ENCODE measurements around the gene AEBP1.

AEBP1 gene

GRCh38 chr7:44158873-44159631, 54.9 kb downstream of the AEBP1 start:
- DNase-seq, result no peak

- no peak for DNase-seq
Observed at GRCh38 chr7:44159824-44160630, 55.9 kb downstream of the AEBP1 start.

GRCh38 chr7:44161371-44161770, 57.2 kb downstream of the AEBP1 start:
- DNase-seq, result no peak

- no peak for DNase-seq
Observed at GRCh38 chr7:44162179-44162578, 58.0 kb downstream of the AEBP1 start.

- DNase-seq, result no peak
Observed at GRCh38 chr7:44162785-44163395, 58.7 kb downstream of the AEBP1 start.

GRCh38 chr7:44163591-44163990, 59.4 kb downstream of the AEBP1 start:
- no peak for DNase-seq

All from CD4-positive, alpha-beta T cell treated with Interleukin-4 for 1 hour (primary cell).